HG03457 (cell line): ENCODE results near the gene GALNTL6.

Experiments used
- ATAC-seq: cut with Tn5 transposase; IDR thresholded peaks from one replicate; pipeline ENCODE4 v1.9.1; 2021; ENCODE audit warnings: moderate number of reproducible peaks; ENCODE audit not compliant: unreplicated experiment

Gene GALNTL6

DNA sequence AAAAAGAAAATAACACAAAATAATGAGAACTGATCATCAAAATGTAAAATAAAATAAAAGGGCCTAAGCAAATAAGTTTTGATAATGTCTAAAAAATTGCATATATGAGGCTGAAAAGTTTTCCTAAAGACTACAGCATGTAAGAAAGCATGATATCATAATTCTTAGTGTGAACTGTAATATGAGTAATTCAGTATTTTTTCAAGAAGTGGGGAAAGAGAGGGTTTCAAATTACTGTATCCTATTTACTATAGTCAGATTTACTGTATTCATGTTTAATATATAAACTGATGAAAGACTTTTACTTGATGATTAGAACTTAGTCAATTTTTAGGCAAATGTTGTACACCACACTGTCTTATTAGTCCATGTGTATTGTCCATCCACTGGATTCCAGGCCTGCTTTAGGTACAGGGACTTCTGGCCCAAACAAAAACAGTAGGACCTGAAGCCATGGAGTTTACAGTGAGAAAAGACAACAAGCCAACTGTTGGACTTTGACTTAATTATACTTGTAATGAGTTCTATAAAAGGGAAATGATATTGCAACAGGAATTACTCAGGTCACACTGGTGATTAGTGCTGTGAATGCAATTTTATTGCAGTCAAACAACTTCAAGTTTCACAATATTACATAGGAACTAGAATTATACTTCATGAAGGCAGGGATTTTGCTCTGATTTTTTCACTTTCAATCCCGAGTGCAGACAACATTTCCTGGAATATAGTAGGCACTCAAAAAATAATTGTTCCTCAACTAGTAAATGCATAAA, 837.7 kb downstream of the GALNTL6 start:
- no peak for ATAC-seq

- no peak for ATAC-seq
Observed at GRCh38 chr4:172651961-172652360, 838.8 kb downstream of the GALNTL6 start.

DNA sequence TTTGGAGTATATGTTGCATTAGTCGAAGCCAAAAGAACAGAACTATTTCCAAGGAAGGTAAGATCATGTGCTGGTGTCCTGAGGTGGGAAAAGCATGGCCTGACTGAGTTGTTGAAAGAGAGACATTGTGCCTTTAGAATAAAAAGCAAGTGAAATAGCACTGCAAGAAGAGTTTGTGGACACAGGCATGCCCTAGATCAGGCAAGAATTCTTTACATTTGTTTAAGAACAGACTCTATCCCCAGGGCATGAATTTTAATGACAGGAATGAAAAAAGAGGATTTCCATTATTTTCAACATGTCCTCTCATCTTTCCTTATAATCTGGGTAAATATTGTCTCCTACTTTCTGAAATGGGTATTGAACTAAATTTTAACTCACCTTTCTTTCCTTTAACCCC, 839.2 kb downstream of the GALNTL6 start:
- ATAC-seq, result no peak

GRCh38 chr4:172653676-172654075, 840.5 kb downstream of the GALNTL6 start:
- no peak for ATAC-seq

DNA sequence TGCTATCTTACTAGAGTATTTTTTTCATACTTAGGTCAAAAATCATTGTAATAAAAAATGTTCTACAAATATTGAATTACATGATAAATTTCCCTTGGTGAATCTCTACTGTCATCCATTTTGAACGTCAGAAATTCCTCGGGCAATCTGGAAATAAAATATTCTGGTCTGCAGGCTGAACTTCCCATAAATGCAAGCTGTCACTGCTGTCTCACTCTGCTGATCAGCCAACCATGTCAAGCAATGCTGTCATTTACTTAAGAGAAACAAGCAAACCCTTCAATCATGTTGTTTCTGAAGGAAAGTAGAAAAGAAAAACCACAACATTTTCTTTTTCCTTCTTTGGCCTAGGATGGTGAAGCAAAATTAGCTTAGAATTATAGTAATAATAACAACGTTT, 841.3 kb downstream of the GALNTL6 start:
- ATAC-seq, result no peak

DNA sequence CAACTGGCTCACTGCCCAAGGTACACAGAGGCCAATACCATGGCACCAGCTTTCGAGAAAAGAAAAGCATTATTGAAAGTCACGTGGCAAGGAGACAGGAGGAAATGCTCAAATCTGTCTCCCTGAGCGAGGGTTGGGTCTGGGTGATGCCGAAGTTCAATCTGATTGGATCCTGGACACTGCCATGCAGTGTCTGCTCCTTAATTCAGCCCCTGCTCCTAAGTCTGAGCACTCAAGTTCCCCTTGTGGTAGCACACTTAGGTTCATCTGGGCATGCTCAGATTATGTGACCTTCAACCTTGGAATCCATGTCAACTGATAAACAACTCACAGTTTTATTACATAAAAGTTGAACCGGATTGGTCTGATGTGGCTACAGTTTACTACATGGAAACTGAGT, 842.9 kb downstream of the GALNTL6 start:
- no peak for ATAC-seq

GRCh38 chr4:172657081-172657480, 843.9 kb downstream of the GALNTL6 start:
- no peak for ATAC-seq

GRCh38 chr4:172660251-172660650, 847.0 kb downstream of the GALNTL6 start:
- ATAC-seq, result no peak

- ATAC-seq, result no peak
Observed at GRCh38 chr4:172662113-172662512, 848.9 kb downstream of the GALNTL6 start.

- ATAC-seq, result no peak
Observed at GRCh38 chr4:172666711-172667368, 853.6 kb downstream of the GALNTL6 start.

- ATAC-seq, result no peak
Observed at GRCh38 chr4:172674811-172675210, 861.6 kb downstream of the GALNTL6 start.

GRCh38 chr4:172675232-172675631, 862.0 kb downstream of the GALNTL6 start:
- ATAC-seq, result no peak

GRCh38 chr4:172680691-172681090, 867.5 kb downstream of the GALNTL6 start:
- ATAC-seq, result no peak

DNA sequence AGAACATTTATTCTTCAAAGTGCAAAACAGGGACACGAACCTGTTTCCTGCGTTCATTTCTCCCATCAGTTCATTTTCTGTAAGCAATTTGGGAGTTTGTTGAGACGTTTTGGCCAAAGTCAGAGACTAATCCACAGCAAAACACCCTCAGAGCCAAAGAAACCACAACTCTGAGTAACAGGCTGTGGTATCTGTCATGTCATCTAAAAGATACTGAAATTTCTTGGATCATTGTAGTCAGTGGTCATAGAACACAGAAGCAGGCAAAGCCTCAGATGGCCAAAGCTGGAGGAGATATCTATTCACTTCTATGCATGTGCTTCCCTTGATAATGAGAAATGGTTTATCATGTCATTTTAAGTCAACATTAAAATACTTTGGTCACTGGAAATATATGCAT, 869.8 kb downstream of the GALNTL6 start:
- no peak for ATAC-seq

GRCh38 chr4:172686021-172686420, 872.8 kb downstream of the GALNTL6 start:
- no peak for ATAC-seq

DNA sequence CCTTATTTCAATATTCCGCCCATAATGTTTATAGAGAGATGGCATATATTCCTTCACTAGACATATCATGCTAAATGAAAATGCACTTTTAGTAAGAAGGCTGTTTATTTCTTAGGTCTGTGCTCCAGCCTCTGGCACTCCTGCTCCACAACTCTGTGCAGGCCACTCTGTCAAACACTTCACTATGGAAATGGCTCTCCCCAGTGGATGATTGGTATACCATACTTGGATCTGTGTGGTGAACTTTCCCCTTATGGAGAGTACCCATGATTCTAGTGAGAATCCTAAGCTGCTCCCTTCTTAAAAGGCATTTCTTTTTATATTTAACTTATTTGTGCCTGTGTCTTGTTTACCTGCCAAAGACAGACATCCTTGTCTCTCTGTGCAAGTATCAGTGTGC, 875.3 kb downstream of the GALNTL6 start:
- ATAC-seq, result no peak

GRCh38 chr4:172691552-172691951, 878.3 kb downstream of the GALNTL6 start:
- ATAC-seq, result no peak

GRCh38 chr4:172692701-172693100, 879.5 kb downstream of the GALNTL6 start:
- no peak for ATAC-seq

DNA sequence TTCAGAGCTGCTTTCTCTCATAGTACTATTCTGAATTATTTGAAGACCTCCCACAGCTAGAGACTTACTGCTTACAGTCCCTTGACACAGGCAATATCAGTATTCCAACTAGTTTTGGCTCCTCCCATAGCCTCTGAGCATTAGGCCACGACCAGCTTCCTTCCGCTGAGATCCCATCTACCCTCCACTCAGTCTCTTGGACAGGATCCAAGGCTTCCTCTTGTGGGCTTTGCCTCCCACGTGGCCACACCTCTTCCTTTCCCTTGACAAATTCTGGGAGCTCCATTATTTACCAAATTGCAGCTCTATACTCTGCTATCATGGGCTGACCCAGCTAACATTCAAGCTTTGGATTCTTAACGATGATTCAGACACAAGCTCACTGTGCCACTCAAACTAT, 885.1 kb downstream of the GALNTL6 start:
- ATAC-seq, result no peak

DNA sequence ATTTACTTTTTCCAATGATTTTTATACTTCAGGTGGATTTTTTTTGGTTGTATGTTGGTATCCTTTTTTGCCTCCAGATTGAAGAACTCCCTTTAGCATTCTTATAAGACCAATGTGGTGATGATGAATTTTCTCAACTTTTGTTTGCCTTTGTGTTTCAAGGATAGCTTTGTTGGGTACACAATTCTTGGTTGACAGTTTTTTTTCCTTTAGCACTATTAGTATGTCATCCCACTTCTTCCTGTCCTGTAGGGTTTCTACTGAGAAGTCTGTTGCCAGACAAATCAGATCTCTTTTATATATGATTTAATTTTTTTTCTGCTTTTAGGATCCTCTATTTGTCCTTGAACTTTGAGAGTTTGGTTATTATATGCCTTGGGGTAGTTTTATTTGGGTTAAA, 892.4 kb downstream of the GALNTL6 start:
- ATAC-seq, result no peak

- ATAC-seq, result no peak
Observed at GRCh38 chr4:172706000-172706399, 892.8 kb downstream of the GALNTL6 start.

DNA sequence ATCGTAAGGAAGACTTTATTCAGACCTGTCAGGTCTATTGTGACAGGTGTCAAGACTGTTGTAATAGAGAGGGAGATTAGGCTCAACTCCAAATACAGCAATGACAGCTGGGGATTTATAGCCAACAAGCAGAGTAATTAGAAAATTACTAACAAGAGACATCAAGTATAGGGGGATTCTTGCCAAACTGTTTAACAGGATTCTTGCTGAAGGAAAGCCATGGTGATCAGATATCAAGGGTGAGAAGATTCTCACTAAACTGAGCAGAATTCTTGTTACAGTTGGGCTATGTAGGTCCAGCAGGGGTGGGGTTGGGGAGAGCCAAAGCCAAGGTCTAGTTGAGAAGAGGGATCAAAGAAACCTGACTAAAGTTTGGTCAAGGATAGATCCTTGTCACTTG, 894.4 kb downstream of the GALNTL6 start:
- no peak for ATAC-seq

GRCh38 chr4:172708184-172708583, 895.0 kb downstream of the GALNTL6 start:
- ATAC-seq, result no peak
